ENCODE results near the gene KRT20. TPM values are rescaled to one million over a fixed set of nuclear protein-coding genes. Genes with fewer than 3 reads are reported as not detected.

KRT20 gene
- total and polyA plus RNA-seq, 4 experiments from 2014 or later = not detected

DNA sequence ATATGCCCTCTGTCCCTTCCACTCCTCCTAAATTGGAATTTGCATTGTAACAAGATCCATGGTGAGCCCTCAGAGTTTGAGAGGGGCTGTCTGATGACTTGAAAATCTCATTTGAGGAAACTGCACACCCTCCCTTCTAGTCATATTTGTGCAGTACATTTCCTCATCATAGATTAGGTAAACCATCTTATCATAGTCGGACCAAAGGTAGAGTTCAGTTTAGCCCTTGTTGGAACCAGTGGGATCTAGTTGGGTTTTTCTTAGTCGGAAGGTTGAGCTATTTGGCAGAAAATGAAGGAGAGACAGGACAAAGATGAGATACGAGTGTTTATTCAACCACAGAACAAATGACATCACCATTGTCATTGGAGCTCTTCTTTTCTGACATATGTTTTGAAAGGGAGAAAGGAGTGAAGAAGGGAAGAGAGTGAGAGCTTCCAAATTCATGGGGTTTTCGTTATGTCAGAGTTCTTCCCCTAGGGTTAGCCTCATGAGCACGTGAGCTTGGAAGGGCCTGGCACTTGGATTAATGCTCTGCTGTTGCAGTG lies 15.8 kb upstream of the KRT20 start:
- peaks cover 0 to 1% (median 0%) of the 10 kb centered on the region in 4 donors for H3K4me1 Mint-ChIP-seq
- no peak overlapping the region for H3K27ac Mint-ChIP-seq
- Histone ChIP-seq H3K27ac (ENCODE audit: low read depth, low read length) (no peak overlapping the region), H3K4me1 (ENCODE audit: insufficient read depth, low read length) (no peaks in the 10 kb centered on the region), H3K27me3 (ENCODE audit: insufficient read depth, low read length) (no peaks in the 10 kb centered on the region), H3K4me3 (ENCODE audit: low read length in 2 of 2) (no peak overlapping the region), H3K9me3 (ENCODE audit: control insufficient read depth in 1 of 2, low read length in 2 of 2) (no peaks in the 10 kb centered on the region), H3K36me3 (ENCODE audit: insufficient read depth, low read length) (no peaks in the 10 kb centered on the region)
- intact Hi-C loops (cut with micrococcal nuclease) = no loop called here
- DNase-seq = no peak
- H3K36me3 Mint-ChIP-seq = no peaks in the 10 kb centered on the region
- ChIA-PET CTCF (ENCODE audit: partially characterized antibody) (interaction anchor here (2.1 to 2.6 kb wide), 2 partner anchors 748 to 762 kb away, joined by 8 to 9 read pairs; no protein-coding TSS in a partner anchor), POLR2A (ENCODE audit: partially characterized antibody) (no interaction called here)
- no peaks in the 10 kb centered on the region for H3K9me3 Mint-ChIP-seq
- H3K27me3 Mint-ChIP-seq = peaks cover 24 to 31% of the 10 kb centered on the region in 2 donors
- no peak overlapping the region for H3K4me3 Mint-ChIP-seq

DNA sequence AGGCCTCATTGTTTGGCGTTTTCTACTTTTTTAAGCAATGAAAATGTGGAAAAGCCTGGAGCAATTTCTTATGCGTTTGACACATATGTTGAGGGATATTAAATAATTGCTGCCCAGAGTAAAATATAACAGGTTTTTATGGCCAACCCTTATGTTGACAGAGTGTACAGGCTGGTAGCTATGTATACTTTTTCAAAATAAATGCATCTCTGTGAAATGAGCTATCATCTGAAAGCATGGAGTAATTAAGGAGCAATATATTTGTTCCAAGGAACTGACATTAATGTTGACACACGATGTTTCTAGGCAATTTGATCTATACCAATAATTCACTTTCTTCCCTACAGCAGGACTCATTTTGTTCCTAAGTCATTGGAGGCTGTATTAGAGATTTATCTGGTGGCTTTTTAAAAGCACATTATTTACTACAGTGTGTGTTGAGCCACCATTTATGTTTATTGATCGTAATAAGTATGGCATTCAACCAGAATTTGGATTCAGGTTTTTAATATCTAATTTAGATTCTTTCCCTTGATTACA lies 11.9 kb upstream of the KRT20 start:
- Histone ChIP-seq H3K36me3 (ENCODE audit: insufficient read depth, low read length) (no peaks in the 10 kb centered on the region), H3K4me3 (ENCODE audit: low read length in 2 of 2) (no peak overlapping the region), H3K9me3 (ENCODE audit: control insufficient read depth in 1 of 2, low read length in 2 of 2) (no peaks in the 10 kb centered on the region), H3K27me3 (ENCODE audit: insufficient read depth, low read length) (no peaks in the 10 kb centered on the region), H3K27ac (ENCODE audit: low read depth, low read length) (no peak overlapping the region), H3K4me1 (ENCODE audit: insufficient read depth, low read length) (no peaks in the 10 kb centered on the region)
- no peak overlapping the region for H3K4me3 Mint-ChIP-seq
- no peak for DNase-seq
- H3K27ac Mint-ChIP-seq = no peak overlapping the region
- intact Hi-C loops (cut with micrococcal nuclease) = no loop called here
- no peaks in the 10 kb centered on the region for H3K4me1 Mint-ChIP-seq
- peaks cover 20 to 36% of the 10 kb centered on the region in 2 donors for H3K27me3 Mint-ChIP-seq
- H3K36me3 Mint-ChIP-seq = no peaks in the 10 kb centered on the region
- POLR2A ChIA-PET (ENCODE audit: partially characterized antibody) = no interaction called here
- no peaks in the 10 kb centered on the region for H3K9me3 Mint-ChIP-seq
- CTCF ChIA-PET (ENCODE audit: partially characterized antibody) = interaction anchor here (1.1 kb wide), 1 partner anchor 12 kb away, joined by 3 read pairs; the partner anchor contains the start of gene KRT20

DNA sequence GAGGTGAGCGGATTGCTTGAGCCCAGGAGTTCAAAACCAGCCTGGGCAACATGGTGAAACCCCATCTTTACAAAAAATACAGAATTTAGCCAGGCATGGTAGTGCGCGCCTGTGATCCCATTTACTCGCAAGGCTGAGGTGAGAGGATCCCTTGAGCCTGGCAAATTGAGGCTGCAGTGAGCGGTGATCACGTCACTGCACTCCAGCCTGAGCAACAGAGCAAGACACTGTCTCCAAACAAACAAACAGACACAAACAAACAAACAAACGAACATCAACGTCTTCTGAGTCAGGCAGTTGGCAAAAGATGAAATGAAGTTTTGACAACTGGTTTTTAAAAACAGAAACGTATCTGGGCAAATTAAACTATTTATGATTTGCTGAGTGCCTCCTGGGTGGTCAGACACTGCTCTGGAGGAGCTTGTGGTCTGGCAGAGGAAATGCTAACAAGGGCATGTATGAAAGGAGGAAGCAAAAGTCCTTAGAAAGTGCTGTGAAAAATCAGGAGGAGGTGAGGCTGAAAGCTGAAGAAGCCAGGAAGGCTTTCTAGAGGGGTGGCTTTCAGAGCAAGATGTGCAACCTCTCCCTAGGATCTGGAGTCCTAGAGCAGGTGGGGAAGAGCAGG lies 10.2 kb upstream of the KRT20 start:
- intact Hi-C loops (cut with micrococcal nuclease) = no loop called here
- H3K4me1 Mint-ChIP-seq = no peaks in the 10 kb centered on the region
- no peak overlapping the region for H3K27ac Mint-ChIP-seq
- Histone ChIP-seq H3K9me3 (ENCODE audit: control insufficient read depth in 1 of 2, low read length in 2 of 2) (no peaks in the 10 kb centered on the region), H3K27ac (ENCODE audit: low read depth, low read length) (no peak overlapping the region), H3K4me1 (ENCODE audit: insufficient read depth, low read length) (no peaks in the 10 kb centered on the region), H3K4me3 (ENCODE audit: low read length in 2 of 2) (no peak overlapping the region), H3K27me3 (ENCODE audit: insufficient read depth, low read length) (no peaks in the 10 kb centered on the region), H3K36me3 (ENCODE audit: insufficient read depth, low read length) (no peaks in the 10 kb centered on the region)
- H3K4me3 Mint-ChIP-seq = no peak overlapping the region
- H3K9me3 Mint-ChIP-seq = no peaks in the 10 kb centered on the region
- CTCF ChIA-PET (ENCODE audit: partially characterized antibody) = no interaction called here
- no peaks in the 10 kb centered on the region for H3K36me3 Mint-ChIP-seq
- H3K27me3 Mint-ChIP-seq = peaks cover 17 to 35% of the 10 kb centered on the region in 2 donors
- DNase-seq = no peak
- POLR2A ChIA-PET (ENCODE audit: partially characterized antibody) = no interaction called here

DNA sequence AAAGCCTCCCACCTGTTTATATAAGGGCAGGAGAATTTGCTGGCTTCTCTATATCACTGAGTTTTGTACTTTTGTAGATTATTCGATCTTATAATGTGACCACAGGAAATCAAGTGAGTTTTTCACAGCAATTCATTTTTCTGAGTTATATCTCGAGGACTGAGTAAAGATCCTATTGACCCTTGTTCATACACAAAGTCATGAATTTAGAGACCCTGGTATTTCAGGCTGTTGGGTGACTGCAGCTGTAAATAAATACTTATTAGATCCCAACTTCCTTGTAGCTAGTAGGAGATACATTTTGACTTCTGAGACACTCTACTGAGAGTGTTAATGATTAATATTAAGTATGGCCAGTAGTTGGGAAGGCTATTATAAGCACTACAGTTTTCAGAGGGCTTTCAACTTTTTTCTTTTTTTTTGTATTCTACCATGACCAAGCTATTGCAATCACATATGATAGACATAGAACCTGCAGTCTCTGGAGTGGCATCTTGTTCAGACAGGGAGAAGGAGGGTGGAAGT lies 3.2 kb upstream of the KRT20 start:
- CTCF ChIA-PET (ENCODE audit: partially characterized antibody) = interaction anchor here (1.2 kb wide), 1 partner anchor 760 kb away, joined by 4 read pairs; no protein-coding TSS in a partner anchor
- Histone ChIP-seq H3K4me1 (ENCODE audit: insufficient read depth, low read length) (no peaks in the 10 kb centered on the region), H3K36me3 (ENCODE audit: insufficient read depth, low read length) (no peaks in the 10 kb centered on the region), H3K27me3 (ENCODE audit: insufficient read depth, low read length) (peaks cover 18% of the 10 kb centered on the region), H3K27ac (ENCODE audit: low read depth, low read length) (no peak overlapping the region), H3K9me3 (ENCODE audit: control insufficient read depth in 1 of 2, low read length in 2 of 2) (no peaks in the 10 kb centered on the region), H3K4me3 (ENCODE audit: low read length in 2 of 2) (no peak overlapping the region)
- H3K27me3 Mint-ChIP-seq = peaks cover 20 to 25% of the 10 kb centered on the region in 2 donors
- intact Hi-C loops (cut with micrococcal nuclease) = no loop called here
- no peaks in the 10 kb centered on the region for H3K9me3 Mint-ChIP-seq
- no peak overlapping the region for H3K4me3 Mint-ChIP-seq
- POLR2A ChIA-PET (ENCODE audit: partially characterized antibody) = no interaction called here
- no peak for DNase-seq
- H3K36me3 Mint-ChIP-seq = no peaks in the 10 kb centered on the region
- no peak overlapping the region for H3K27ac Mint-ChIP-seq
- H3K4me1 Mint-ChIP-seq = no peaks in the 10 kb centered on the region

DNA sequence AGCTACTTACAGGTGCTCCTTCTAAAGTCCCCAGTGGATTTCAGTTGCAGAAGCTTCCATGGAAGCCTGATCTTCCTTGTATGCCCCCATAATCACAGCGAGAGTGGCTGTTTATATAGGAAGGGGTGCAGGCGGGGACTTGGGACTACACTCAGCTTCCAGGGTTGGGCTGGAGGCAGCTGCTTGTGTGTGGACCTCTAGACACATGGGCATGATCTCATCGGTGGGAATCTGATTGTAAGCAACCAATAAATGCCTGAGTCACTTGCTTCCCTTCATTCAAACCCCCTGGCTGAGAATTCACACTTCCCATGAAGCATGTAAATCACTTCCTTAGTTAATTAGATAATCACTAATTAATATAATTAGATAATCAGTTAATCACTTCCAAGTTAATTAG lies 1.0 kb upstream of the KRT20 start:
- peaks cover 0 to 2% (median 0%) of the 10 kb centered on the region in 8 donors for H3K9me3 Mint-ChIP-seq
- intact Hi-C loops (cut with micrococcal nuclease) = no loop called here
- H3K36me3 ChIP-seq (ENCODE audit: insufficient read depth, low read length) = no peaks in the 10 kb centered on the region
- no peaks in the 10 kb centered on the region for H3K4me1 ChIP-seq (ENCODE audit: insufficient read depth, low read length)
- H3K27me3 ChIP-seq (ENCODE audit: insufficient read depth, low read length) = peaks cover 18% of the 10 kb centered on the region
- no peak overlapping the region for H3K4me3 ChIP-seq (ENCODE audit: low read length in 2 of 2)
- H3K4me1 Mint-ChIP-seq = no peaks in the 10 kb centered on the region
- DNase-seq = no peak
- H3K36me3 Mint-ChIP-seq = no peaks in the 10 kb centered on the region
- ChIA-PET CTCF (ENCODE audit: partially characterized antibody) (no interaction called here), POLR2A (ENCODE audit: partially characterized antibody) (no interaction called here)
- H3K4me3 Mint-ChIP-seq = no peak overlapping the region
- no peaks in the 10 kb centered on the region for H3K9me3 ChIP-seq (ENCODE audit: control insufficient read depth in 1 of 2, low read length in 2 of 2)
- H3K27ac ChIP-seq (ENCODE audit: low read depth, low read length) = no peak overlapping the region
- peaks cover 17 to 24% of the 10 kb centered on the region in 2 donors for H3K27me3 Mint-ChIP-seq
- peak overlapping the region in 1 of 7 donors; percentile 14 for H3K27ac Mint-ChIP-seq

DNA sequence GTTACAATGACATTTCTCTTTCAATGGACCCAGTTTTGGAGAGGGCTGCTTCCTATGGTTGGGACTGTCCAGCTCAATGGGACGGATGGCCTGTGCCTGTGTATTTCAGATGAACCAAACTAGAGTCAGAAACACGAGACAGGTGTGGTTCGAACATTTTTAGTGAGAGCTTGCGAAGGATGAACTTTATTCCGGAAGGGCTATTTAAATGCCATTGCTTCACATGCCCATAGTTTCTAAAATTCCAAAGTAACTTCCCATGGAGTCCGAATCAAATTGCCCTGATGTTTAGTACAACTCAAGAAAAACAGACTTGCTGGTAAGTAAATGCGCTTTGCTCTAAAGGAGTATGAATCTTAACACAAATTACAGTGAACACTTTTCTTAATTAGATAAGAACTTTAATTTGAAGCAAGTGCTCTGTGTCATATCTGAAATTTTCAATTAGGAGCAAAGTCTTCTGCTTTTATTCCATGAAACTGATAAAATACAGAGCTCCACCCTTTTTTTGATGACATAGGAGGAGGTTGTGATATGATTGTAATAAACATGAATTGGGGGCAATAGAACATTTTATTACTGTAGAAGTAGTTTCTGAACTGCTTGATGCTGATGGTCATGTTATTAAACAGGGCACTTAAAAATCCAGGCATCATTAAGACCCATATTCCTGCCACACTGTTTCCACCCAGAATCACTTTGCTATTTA lies 1.3 kb downstream of the KRT20 start:
- no peaks in the 10 kb centered on the region for H3K36me3 Mint-ChIP-seq
- H3K27me3 Mint-ChIP-seq = peaks cover 12 to 22% of the 10 kb centered on the region in 2 donors
- Histone ChIP-seq H3K4me3 (ENCODE audit: low read length in 2 of 2) (no peak overlapping the region), H3K27ac (ENCODE audit: low read depth, low read length) (no peak overlapping the region), H3K36me3 (ENCODE audit: insufficient read depth, low read length) (no peaks in the 10 kb centered on the region), H3K4me1 (ENCODE audit: insufficient read depth, low read length) (no peaks in the 10 kb centered on the region), H3K27me3 (ENCODE audit: insufficient read depth, low read length) (peaks cover 5% of the 10 kb centered on the region), H3K9me3 (ENCODE audit: control insufficient read depth in 1 of 2, low read length in 2 of 2) (no peaks in the 10 kb centered on the region)
- peaks cover 0 to 2% (median 0%) of the 10 kb centered on the region in 8 donors for H3K9me3 Mint-ChIP-seq
- POLR2A ChIA-PET (ENCODE audit: partially characterized antibody) = no interaction called here
- no peaks in the 10 kb centered on the region for H3K4me1 Mint-ChIP-seq
- intact Hi-C loops (cut with micrococcal nuclease) = no loop called here
- no peak overlapping the region for H3K27ac Mint-ChIP-seq
- CTCF ChIA-PET (ENCODE audit: partially characterized antibody) = interaction anchor here (1.0 to 1.7 kb wide), 2 partner anchors 13 to 665 kb away, joined by 3 to 5 read pairs; no protein-coding TSS in a partner anchor
- DNase-seq = no peak
- H3K4me3 Mint-ChIP-seq = no peak overlapping the region

DNA sequence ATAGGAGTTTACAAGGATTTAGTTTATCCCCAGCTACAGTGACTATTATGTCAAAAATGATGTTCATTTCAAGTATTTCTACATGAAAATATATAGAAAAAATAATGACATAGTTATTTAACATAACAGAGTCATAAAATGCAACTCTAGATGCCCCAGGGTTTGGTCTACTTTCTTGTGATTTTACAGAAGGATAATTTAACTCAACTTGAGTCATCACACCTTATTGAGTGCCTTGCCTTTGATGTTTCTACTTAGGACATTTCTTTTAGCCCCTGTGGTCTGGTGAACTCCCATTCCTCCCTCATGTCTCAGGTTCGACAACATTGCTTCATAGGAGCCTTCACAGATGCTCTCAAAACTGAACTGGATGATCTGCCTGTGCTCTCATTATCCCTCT lies 2.0 kb downstream of the KRT20 start:
- Mint-ChIP-seq H3K4me3 (no peak overlapping the region), H3K27me3 (peaks cover 9 to 15% of the 10 kb centered on the region in 2 donors), H3K9me3 (peaks cover 0 to 2% (median 0%) of the 10 kb centered on the region in 8 donors), H3K36me3 (no peaks in the 10 kb centered on the region), H3K27ac (no peak overlapping the region), H3K4me1 (no peaks in the 10 kb centered on the region)
- Histone ChIP-seq H3K4me1 (ENCODE audit: insufficient read depth, low read length) (no peaks in the 10 kb centered on the region), H3K27ac (ENCODE audit: low read depth, low read length) (no peak overlapping the region), H3K4me3 (ENCODE audit: low read length in 2 of 2) (no peak overlapping the region), H3K9me3 (ENCODE audit: control insufficient read depth in 1 of 2, low read length in 2 of 2) (no peaks in the 10 kb centered on the region), H3K27me3 (ENCODE audit: insufficient read depth, low read length) (peaks cover 5% of the 10 kb centered on the region), H3K36me3 (ENCODE audit: insufficient read depth, low read length) (no peaks in the 10 kb centered on the region)
- POLR2A ChIA-PET (ENCODE audit: partially characterized antibody) = no interaction called here
- DNase-seq = no peak
- intact Hi-C loops (cut with micrococcal nuclease) = no loop called here
- CTCF ChIA-PET (ENCODE audit: partially characterized antibody) = no interaction called here
